ENCODE data around the gene ACYP2.

- TF ChIP-seq CTCF (IDR thresholded peaks at IDR 0.05) (no peak), POLR2A (IDR thresholded peaks at IDR 0.05) (no peak)
Measured at GRCh38 chr2:54227798-54228197, 112.4 kb downstream of the ACYP2 start.
